ENCODE results near the gene CDKN2C.

The CDKN2C gene

DNA sequence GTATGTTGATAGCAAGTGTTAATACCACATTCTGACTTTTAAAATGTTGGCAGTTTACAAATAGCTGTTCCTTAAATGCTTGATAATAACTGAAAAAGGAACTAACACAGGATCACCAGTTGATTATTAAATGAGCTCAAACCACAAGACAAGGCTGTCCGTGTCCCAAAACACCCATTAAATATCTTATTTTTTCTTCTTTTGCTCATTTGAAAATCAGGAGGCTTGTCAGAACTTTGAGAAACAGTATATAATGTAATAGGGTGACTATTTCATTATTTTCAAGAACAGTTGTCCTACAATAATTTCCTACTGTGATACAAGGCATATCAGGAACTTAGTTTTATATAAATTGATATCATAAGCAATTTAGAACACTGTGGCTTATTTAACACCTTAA is 2.7 kb downstream of the CDKN2C start:
- H3K36me3 ChIP-seq (replicated peaks in 1 of 2; ENCODE audit: control insufficient read depth in 2 of 2, insufficient read depth in 2 of 2, low read length in 2 of 2) = no peaks in the 10 kb centered on the region
- no peak overlapping the region for H3K23ac ChIP-seq (ENCODE audit: low read depth, low read length, poor library complexity)
- no peak overlapping the region for H2BK15ac ChIP-seq (ENCODE audit: low read length)
- H3K27me3 ChIP-seq (ENCODE audit: control insufficient read depth in 3 of 3, insufficient read depth in 3 of 3, low read depth in 1 of 3, low read length in 3 of 3) = peaks cover 12 to 69% (median 57%) of the 10 kb centered on the region in 3 experiments
- no peak overlapping the region for H3K4me3 ChIP-seq (ENCODE audit: low read length in 2 of 2)
- no peak overlapping the region for H3K9ac ChIP-seq (ENCODE audit: low read depth, low read length, poor library complexity)
- no peaks in the 10 kb centered on the region for H3K9me3 ChIP-seq (replicated peaks in 1 of 2; ENCODE audit: control insufficient read depth in 2 of 2, insufficient read depth in 1 of 2, low read depth in 1 of 2, low read length in 2 of 2)
- no peak overlapping the region for H3K14ac ChIP-seq (ENCODE audit: low read length)
- no peak overlapping the region for H2BK5ac ChIP-seq (ENCODE audit: low read length)
- DNase-seq (ENCODE audit: low spot score) = no peak
- no peak overlapping the region for H3K4me2 ChIP-seq (ENCODE audit: insufficient read depth, low read length, poor library complexity, severe bottlenecking)
- H3K4me1 ChIP-seq (ENCODE audit: control insufficient read depth in 2 of 2, insufficient read depth in 1 of 2, low read depth in 1 of 2, low read length in 2 of 2) = peaks cover 5 to 20% of the 10 kb centered on the region in 2 donors
- no peak overlapping the region for H2BK12ac ChIP-seq (ENCODE audit: low read length)
- H4K8ac ChIP-seq (ENCODE audit: low read depth, low read length) = no peak overlapping the region
- no peak overlapping the region for H3K18ac ChIP-seq (ENCODE audit: low read length)
- H2AFZ ChIP-seq (ENCODE audit: low read length) = no peak overlapping the region
- no CpG with 5 or more reads among the region's 1 CpG for WGBS, 2 donors (ENCODE audit: extremely low coverage in 2 of 2, insufficient read length in 2 of 2, insufficient replicate concordance in 1 of 2)
- no peak overlapping the region for H4K91ac ChIP-seq (ENCODE audit: low read depth, low read length, poor library complexity)
- H3K79me1 ChIP-seq (ENCODE audit: low read depth, low read length) = no peaks in the 10 kb centered on the region
- H3K27ac ChIP-seq (replicated peaks; ENCODE audit: low read length) = no peak overlapping the region
- no peak overlapping the region for H2BK120ac ChIP-seq (ENCODE audit: low read depth, low read length)
- H3K4ac ChIP-seq (ENCODE audit: low read length) = no peak overlapping the region
- H2AK5ac ChIP-seq (ENCODE audit: low read depth, low read length) = no peak overlapping the region

DNA sequence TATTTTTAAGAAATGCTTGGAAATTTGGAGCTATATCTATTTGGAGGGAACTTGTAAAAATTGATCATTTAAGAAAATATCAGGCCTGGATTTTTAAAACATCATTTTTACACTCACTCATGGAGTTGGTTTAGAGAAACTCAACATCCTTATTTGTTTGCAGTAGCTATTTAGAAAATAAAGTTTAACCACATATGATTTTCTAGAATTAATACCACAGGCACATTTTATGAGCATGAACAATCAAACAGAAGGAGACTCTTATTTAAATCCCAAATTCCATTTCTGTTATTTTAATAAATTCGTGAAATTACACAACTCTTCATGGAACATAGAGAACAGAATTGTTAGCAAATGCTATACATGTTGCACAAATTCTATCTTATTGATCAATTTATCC is 3.2 kb downstream of the CDKN2C start:
- Histone ChIP-seq H3K18ac (ENCODE audit: low read length) (no peak overlapping the region), H3K79me1 (ENCODE audit: low read depth, low read length) (peaks cover 2% of the 10 kb centered on the region), H2BK120ac (ENCODE audit: low read depth, low read length) (no peak overlapping the region), H3K36me3 (replicated peaks in 1 of 2; ENCODE audit: control insufficient read depth in 2 of 2, insufficient read depth in 2 of 2, low read length in 2 of 2) (no peaks in the 10 kb centered on the region), H4K8ac (ENCODE audit: low read depth, low read length) (no peak overlapping the region), H3K27ac (replicated peaks; ENCODE audit: low read length) (no peak overlapping the region), H2BK12ac (ENCODE audit: low read length) (no peak overlapping the region), H3K4ac (ENCODE audit: low read length) (no peak overlapping the region), H3K9me3 (replicated peaks in 1 of 2; ENCODE audit: control insufficient read depth in 2 of 2, insufficient read depth in 1 of 2, low read depth in 1 of 2, low read length in 2 of 2) (no peaks in the 10 kb centered on the region), H3K14ac (ENCODE audit: low read length) (no peak overlapping the region), H3K4me2 (ENCODE audit: insufficient read depth, low read length, poor library complexity, severe bottlenecking) (no peak overlapping the region), H2AK5ac (ENCODE audit: low read depth, low read length) (no peak overlapping the region), H3K23ac (ENCODE audit: low read depth, low read length, poor library complexity) (no peak overlapping the region), H3K9ac (ENCODE audit: low read depth, low read length, poor library complexity) (no peak overlapping the region), H3K27me3 (ENCODE audit: control insufficient read depth in 3 of 3, insufficient read depth in 3 of 3, low read depth in 1 of 3, low read length in 3 of 3) (peaks cover 14 to 72% (median 61%) of the 10 kb centered on the region in 3 experiments), H2BK5ac (ENCODE audit: low read length) (no peak overlapping the region), H2AFZ (ENCODE audit: low read length) (no peak overlapping the region), H4K91ac (ENCODE audit: low read depth, low read length, poor library complexity) (no peak overlapping the region), H3K4me3 (ENCODE audit: low read length in 2 of 2) (no peak overlapping the region), H2BK15ac (ENCODE audit: low read length) (no peak overlapping the region), H3K4me1 (ENCODE audit: control insufficient read depth in 2 of 2, insufficient read depth in 1 of 2, low read depth in 1 of 2, low read length in 2 of 2) (peaks cover 5 to 20% of the 10 kb centered on the region in 2 donors)
- no CpG with 5 or more reads among the region's 1 CpG for WGBS, 2 donors (ENCODE audit: extremely low coverage in 2 of 2, insufficient read length in 2 of 2, insufficient replicate concordance in 1 of 2)
- no peak for DNase-seq (ENCODE audit: low spot score)

DNA sequence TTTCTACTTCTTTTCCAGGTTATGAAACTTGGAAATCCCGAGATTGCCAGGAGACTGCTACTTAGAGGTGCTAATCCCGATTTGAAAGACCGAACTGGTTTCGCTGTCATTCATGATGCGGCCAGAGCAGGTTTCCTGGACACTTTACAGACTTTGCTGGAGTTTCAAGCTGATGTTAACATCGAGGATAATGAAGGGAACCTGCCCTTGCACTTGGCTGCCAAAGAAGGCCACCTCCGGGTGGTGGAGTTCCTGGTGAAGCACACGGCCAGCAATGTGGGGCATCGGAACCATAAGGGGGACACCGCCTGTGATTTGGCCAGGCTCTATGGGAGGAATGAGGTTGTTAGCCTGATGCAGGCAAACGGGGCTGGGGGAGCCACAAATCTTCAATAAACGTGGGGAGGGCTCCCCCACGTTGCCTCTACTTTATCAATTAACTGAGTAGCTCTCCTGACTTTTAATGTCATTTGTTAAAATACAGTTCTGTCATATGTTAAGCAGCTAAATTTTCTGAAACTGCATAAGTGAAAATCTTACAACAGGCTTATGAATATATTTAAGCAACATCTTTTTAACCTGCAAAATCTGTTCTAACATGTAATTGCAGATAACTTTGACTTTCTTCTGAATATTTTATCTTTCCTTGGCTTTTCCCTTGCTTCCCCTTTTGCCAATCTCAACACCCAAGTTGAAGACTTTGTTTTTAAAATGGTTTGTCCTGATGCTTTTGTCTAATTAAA is 4.0 kb downstream of the CDKN2C start:
- no peak for DNase-seq (ENCODE audit: low spot score)
- no peaks in the 10 kb centered on the region for H3K9me3 ChIP-seq (replicated peaks in 1 of 2; ENCODE audit: control insufficient read depth in 2 of 2, insufficient read depth in 1 of 2, low read depth in 1 of 2, low read length in 2 of 2)
- H4K91ac ChIP-seq (ENCODE audit: low read depth, low read length, poor library complexity) = no peak overlapping the region
- no peak overlapping the region for H2BK5ac ChIP-seq (ENCODE audit: low read length)
- H2AFZ ChIP-seq (ENCODE audit: low read length) = no peak overlapping the region
- no peak overlapping the region for H3K4me2 ChIP-seq (ENCODE audit: insufficient read depth, low read length, poor library complexity, severe bottlenecking)
- no peak overlapping the region for H3K18ac ChIP-seq (ENCODE audit: low read length)
- no peak overlapping the region for H2BK15ac ChIP-seq (ENCODE audit: low read length)
- peaks cover 2% of the 10 kb centered on the region for H3K79me1 ChIP-seq (ENCODE audit: low read depth, low read length)
- no peak overlapping the region for H2BK12ac ChIP-seq (ENCODE audit: low read length)
- H3K36me3 ChIP-seq (replicated peaks in 1 of 2; ENCODE audit: control insufficient read depth in 2 of 2, insufficient read depth in 2 of 2, low read length in 2 of 2) = no peaks in the 10 kb centered on the region
- WGBS, 2 donors (ENCODE audit: extremely low coverage in 2 of 2, insufficient read length in 2 of 2, insufficient replicate concordance in 1 of 2) = no CpG with 5 or more reads among the region's 13 CpGs
- peaks cover 16 to 80% (median 64%) of the 10 kb centered on the region in 3 experiments for H3K27me3 ChIP-seq (ENCODE audit: control insufficient read depth in 3 of 3, insufficient read depth in 3 of 3, low read depth in 1 of 3, low read length in 3 of 3)
- H2AK5ac ChIP-seq (ENCODE audit: low read depth, low read length) = no peak overlapping the region
- no peak overlapping the region for H3K27ac ChIP-seq (replicated peaks; ENCODE audit: low read length)
- H3K23ac ChIP-seq (ENCODE audit: low read depth, low read length, poor library complexity) = no peak overlapping the region
- H3K9ac ChIP-seq (ENCODE audit: low read depth, low read length, poor library complexity) = no peak overlapping the region
- H3K14ac ChIP-seq (ENCODE audit: low read length) = no peak overlapping the region
- H3K4me1 ChIP-seq (ENCODE audit: control insufficient read depth in 2 of 2, insufficient read depth in 1 of 2, low read depth in 1 of 2, low read length in 2 of 2) = peaks cover 5 to 20% of the 10 kb centered on the region in 2 donors
- H2BK120ac ChIP-seq (ENCODE audit: low read depth, low read length) = no peak overlapping the region
- H3K4ac ChIP-seq (ENCODE audit: low read length) = no peak overlapping the region
- no peak overlapping the region for H4K8ac ChIP-seq (ENCODE audit: low read depth, low read length)
- no peak overlapping the region for H3K4me3 ChIP-seq (ENCODE audit: low read length in 2 of 2)

DNA sequence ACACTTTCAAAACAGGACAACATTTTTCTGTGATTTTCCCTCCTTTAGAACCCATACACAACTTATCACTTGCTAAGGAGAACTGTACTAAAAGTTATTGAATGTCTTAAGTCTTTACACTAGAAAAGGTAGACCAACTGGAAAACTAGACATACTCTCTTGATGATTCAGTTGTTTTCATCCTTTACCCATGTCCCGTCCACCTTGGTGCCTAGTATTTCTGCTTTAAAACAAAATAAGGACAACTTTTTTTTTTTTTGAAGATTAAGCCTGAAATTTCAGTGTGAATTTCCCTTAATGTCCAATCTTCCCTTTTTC is 4.5 kb downstream of the CDKN2C start:
- no peaks in the 10 kb centered on the region for H3K36me3 ChIP-seq (replicated peaks in 1 of 2; ENCODE audit: control insufficient read depth in 2 of 2, insufficient read depth in 2 of 2, low read length in 2 of 2)
- no peak overlapping the region for H2BK15ac ChIP-seq (ENCODE audit: low read length)
- no peak overlapping the region for H4K91ac ChIP-seq (ENCODE audit: low read depth, low read length, poor library complexity)
- no peak overlapping the region for H2AFZ ChIP-seq (ENCODE audit: low read length)
- no peak overlapping the region for H3K4me2 ChIP-seq (ENCODE audit: insufficient read depth, low read length, poor library complexity, severe bottlenecking)
- H3K9me3 ChIP-seq (replicated peaks in 1 of 2; ENCODE audit: control insufficient read depth in 2 of 2, insufficient read depth in 1 of 2, low read depth in 1 of 2, low read length in 2 of 2) = no peaks in the 10 kb centered on the region
- H3K4me3 ChIP-seq (ENCODE audit: low read length in 2 of 2) = no peak overlapping the region
- H3K14ac ChIP-seq (ENCODE audit: low read length) = no peak overlapping the region
- H3K79me1 ChIP-seq (ENCODE audit: low read depth, low read length) = peaks cover 2% of the 10 kb centered on the region
- peaks cover 5 to 20% of the 10 kb centered on the region in 2 donors for H3K4me1 ChIP-seq (ENCODE audit: control insufficient read depth in 2 of 2, insufficient read depth in 1 of 2, low read depth in 1 of 2, low read length in 2 of 2)
- H3K9ac ChIP-seq (ENCODE audit: low read depth, low read length, poor library complexity) = no peak overlapping the region
- H2BK5ac ChIP-seq (ENCODE audit: low read length) = no peak overlapping the region
- no peak overlapping the region for H2BK120ac ChIP-seq (ENCODE audit: low read depth, low read length)
- H3K27me3 ChIP-seq (ENCODE audit: control insufficient read depth in 3 of 3, insufficient read depth in 3 of 3, low read depth in 1 of 3, low read length in 3 of 3) = peaks cover 16 to 85% (median 61%) of the 10 kb centered on the region in 3 experiments
- H3K23ac ChIP-seq (ENCODE audit: low read depth, low read length, poor library complexity) = no peak overlapping the region
- WGBS, 2 donors (ENCODE audit: extremely low coverage in 2 of 2, insufficient read length in 2 of 2, insufficient replicate concordance in 1 of 2) = no CpG with 5 or more reads among the region's 1 CpG
- no peak overlapping the region for H4K8ac ChIP-seq (ENCODE audit: low read depth, low read length)
- H2BK12ac ChIP-seq (ENCODE audit: low read length) = no peak overlapping the region
- no peak overlapping the region for H3K4ac ChIP-seq (ENCODE audit: low read length)
- H3K27ac ChIP-seq (replicated peaks; ENCODE audit: low read length) = no peak overlapping the region
- no peak for DNase-seq (ENCODE audit: low spot score)
- no peak overlapping the region for H2AK5ac ChIP-seq (ENCODE audit: low read depth, low read length)
- H3K18ac ChIP-seq (ENCODE audit: low read length) = no peak overlapping the region

All from neuronal stem cell (in vitro differentiated cells).